ENCODE data around the gene ZNF813.

The ZNF813 gene

DNA sequence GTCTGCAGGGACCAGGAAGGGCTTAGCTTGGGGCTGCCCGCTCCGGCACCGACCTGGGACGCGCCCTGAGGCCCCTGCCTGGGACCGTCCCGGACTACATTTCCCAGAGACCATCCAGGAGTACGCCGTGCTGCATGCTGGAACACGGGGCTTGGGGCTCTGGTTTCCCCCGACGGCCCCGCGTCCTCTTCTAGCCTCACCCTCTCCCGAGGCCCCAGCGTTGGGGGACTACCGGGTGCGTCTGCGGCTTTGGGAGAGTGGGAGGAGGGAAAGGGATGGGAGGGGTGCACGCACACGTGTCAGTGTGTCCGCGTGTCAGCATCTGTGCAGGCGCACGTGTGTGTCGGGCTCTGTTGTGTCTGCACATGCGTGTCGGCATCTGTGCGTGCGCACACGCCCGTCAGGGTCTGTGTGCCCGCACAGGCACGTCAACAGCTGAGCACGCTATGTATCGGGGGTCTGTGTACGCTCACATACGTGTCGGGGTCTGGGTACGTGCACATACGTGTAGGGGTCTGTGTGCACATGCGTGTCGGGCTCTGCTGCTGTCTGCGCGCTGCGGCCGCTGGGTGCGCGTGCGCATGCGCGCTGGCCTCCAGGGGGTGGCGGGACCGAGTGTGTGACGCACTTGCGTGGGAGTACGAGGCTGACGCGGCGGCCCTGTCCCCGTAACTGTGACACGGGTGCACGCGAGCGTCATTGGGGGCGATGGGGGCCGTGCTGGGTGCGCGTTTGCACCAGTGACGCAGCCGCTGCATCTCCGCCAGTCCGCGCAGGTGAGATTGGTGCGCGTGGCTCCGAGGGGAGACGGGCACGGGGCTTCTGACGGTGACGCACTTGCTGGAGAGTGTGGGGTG is 70.2 kb downstream of the ZNF813 start, which contains the start of gene ZNF331:
Gene ZNF331 (plus strand): TSS at position 625 of the 857 bp plus-strand sequence. CDS start 31,232 bp downstream, outside the sequence.
- H3K36me3 ChIP-seq (ENCODE audit: control insufficient read depth, insufficient read depth, low read length): no peaks in the 10 kb centered on the region
- no peaks in the 10 kb centered on the region for H3K9me3 ChIP-seq (ENCODE audit: control insufficient read depth, low read length)
- H3K27me3 ChIP-seq (ENCODE audit: control insufficient read depth, insufficient read depth, low read length, poor library complexity, severe bottlenecking): no peaks in the 10 kb centered on the region
- peak within 1 kb of the TSS; percentile 70 for H3K4me3 ChIP-seq (ENCODE audit: insufficient read depth, low read depth, low read length)
- no peak within 1 kb of the TSS for H3K27ac ChIP-seq (ENCODE audit: insufficient read depth, low read depth, low read length, poor library complexity, severe bottlenecking)
- no peaks in the 10 kb centered on the region for H3K4me1 ChIP-seq (ENCODE audit: control insufficient read depth, insufficient read depth, low read length)
- WGBS, 2 experiments: 52 to 57% methylated on average over 81 of the region's 81 CpGs

DNA sequence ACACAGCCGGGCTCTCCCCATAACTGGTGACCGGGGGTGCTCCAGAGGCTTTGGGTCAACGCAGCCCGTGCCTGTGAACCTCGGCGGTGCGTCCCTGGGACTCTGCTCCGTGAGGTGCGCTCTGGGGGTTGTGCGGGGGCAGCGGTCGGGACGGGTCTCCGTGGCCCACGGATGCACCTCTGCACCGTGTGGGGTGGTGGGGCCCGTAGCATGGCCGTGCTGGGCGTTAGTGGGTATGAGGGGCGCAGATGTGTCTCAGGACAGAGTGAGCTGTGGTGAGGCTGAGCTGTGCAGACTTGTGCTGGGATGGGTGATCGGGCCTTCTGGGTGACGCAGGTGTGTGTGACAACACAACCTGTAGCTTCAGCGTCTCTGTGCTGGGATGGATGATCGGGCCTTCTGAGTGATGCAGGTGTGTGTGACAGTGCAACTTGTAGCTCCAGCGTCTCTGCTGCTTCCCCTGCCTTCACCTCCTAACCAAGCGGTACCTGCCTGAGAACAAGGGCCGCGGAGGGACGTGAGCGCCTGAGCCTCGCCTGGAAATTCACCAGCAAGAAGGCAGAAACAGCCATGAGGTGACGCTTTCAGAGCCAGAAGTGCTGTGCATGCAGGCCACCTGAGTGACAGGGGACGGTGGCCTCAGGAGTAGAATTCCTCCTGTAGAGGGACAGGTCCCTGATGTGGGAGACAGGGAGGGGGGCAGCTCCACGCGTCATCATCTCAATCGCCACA is 71.0 kb downstream of the ZNF813 start:
- H3K4me1 ChIP-seq (ENCODE audit: control insufficient read depth, insufficient read depth, low read length): no peaks in the 10 kb centered on the region
- WGBS, 2 experiments: 58 to 63% methylated on average over 36 of the region's 36 CpGs
- H3K36me3 ChIP-seq (ENCODE audit: control insufficient read depth, insufficient read depth, low read length): no peaks in the 10 kb centered on the region
- no peak overlapping the region for H3K27ac ChIP-seq (ENCODE audit: insufficient read depth, low read depth, low read length, poor library complexity, severe bottlenecking)
- H3K9me3 ChIP-seq (ENCODE audit: control insufficient read depth, low read length): no peaks in the 10 kb centered on the region
- H3K4me3 ChIP-seq (ENCODE audit: insufficient read depth, low read depth, low read length): peak overlapping the region; percentile 70
- H3K27me3 ChIP-seq (ENCODE audit: control insufficient read depth, insufficient read depth, low read length, poor library complexity, severe bottlenecking): no peaks in the 10 kb centered on the region

DNA sequence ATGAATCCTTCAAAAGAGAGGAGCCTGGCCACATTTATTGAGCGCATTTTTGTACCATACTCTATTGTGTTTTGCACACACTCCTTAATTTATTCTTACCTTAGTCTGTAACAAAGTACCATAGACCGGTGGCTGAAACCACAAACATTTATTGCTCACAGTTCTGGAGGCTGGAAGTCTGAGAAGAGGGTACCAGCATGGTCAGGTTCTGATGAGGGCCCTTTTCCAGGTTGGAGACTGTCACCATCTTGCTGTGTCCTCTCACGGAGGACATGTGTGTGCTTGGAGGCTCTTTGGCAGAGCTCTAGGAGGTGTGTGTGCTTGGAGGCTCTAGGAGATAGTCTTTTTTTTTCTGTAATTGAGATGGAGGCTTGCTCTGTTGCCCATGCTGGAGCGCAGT is 72.6 kb downstream of the ZNF813 start:
- no peaks in the 10 kb centered on the region for H3K27me3 ChIP-seq (ENCODE audit: control insufficient read depth, insufficient read depth, low read length, poor library complexity, severe bottlenecking)
- WGBS, 2 experiments: 60 to 61% methylated on average over 4 of the region's 4 CpGs
- no peak overlapping the region for H3K27ac ChIP-seq (ENCODE audit: insufficient read depth, low read depth, low read length, poor library complexity, severe bottlenecking)
- H3K36me3 ChIP-seq (ENCODE audit: control insufficient read depth, insufficient read depth, low read length): no peaks in the 10 kb centered on the region
- H3K4me1 ChIP-seq (ENCODE audit: control insufficient read depth, insufficient read depth, low read length): no peaks in the 10 kb centered on the region
- H3K9me3 ChIP-seq (ENCODE audit: control insufficient read depth, low read length): no peaks in the 10 kb centered on the region
- H3K4me3 ChIP-seq (ENCODE audit: insufficient read depth, low read depth, low read length): no peak overlapping the region

DNA sequence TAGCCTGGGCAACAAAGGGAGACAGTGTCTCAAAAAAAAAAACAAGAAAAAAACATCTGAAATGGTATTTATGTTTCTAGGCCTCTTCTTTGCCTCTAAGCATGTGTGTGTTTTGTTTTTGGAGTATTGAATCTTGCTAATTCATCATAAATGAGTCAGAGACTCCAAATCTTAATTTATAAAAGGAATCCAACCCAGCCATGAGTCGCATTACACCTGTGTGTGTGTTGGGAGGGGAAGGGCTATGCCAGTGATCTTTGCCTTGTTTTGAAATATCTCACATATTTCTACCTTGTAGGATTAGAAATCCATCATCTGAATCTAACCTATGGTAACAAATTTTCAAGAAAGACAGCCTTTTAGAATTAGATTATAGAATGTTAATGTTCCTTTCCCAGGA is 74.4 kb downstream of the ZNF813 start:
- Histone ChIP-seq H3K27me3 (ENCODE audit: control insufficient read depth, insufficient read depth, low read length, poor library complexity, severe bottlenecking) (no peaks in the 10 kb centered on the region), H3K27ac (ENCODE audit: insufficient read depth, low read depth, low read length, poor library complexity, severe bottlenecking) (no peak overlapping the region), H3K9me3 (ENCODE audit: control insufficient read depth, low read length) (no peaks in the 10 kb centered on the region), H3K4me1 (ENCODE audit: control insufficient read depth, insufficient read depth, low read length) (no peaks in the 10 kb centered on the region), H3K36me3 (ENCODE audit: control insufficient read depth, insufficient read depth, low read length) (no peaks in the 10 kb centered on the region), H3K4me3 (ENCODE audit: insufficient read depth, low read depth, low read length) (no peak overlapping the region)
- WGBS, 2 experiments: no CpG with 5 or more reads among the region's 1 CpG

DNA sequence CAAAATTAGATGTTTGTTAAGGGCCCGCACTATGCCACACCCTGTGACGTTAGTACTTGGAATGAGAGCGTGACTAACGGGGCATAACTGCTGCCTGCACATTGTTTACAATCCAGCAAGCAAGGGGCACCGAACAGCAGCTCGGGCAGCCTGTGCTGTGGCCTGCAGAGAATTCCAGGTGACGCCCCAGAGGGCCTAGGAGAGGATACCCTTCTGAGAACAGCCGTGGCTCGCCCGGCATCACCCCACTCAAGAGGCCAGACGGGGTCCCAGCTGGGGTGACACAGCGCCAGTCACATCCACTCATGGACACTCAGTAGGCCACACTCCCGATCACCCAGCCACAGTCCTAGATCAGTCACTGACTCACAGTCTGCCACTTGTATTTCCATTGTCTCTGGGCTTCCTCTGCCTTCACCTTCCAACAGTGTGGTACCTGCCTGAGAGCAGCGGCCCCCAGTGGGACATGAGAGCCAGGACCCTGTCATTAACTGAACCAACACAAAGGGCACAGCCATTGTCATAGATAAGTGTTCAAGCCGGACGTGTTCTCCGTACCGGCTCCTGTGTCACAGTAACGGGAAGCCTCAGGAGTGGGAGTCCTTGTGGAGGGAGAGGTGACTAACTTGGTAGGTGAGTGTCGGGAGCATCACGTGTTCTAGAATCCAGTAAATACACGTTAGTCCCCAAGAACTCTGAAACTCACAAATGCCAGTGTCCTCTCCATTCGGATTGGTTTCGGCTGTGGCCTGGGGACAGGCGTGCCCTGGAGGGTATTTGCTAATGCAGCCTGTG is 77.9 kb downstream of the ZNF813 start:
- 95% methylated on average over 25 of the region's 25 CpGs for WGBS, 2 experiments
- Histone ChIP-seq H3K27ac (ENCODE audit: insufficient read depth, low read depth, low read length, poor library complexity, severe bottlenecking) (no peak overlapping the region), H3K36me3 (ENCODE audit: control insufficient read depth, insufficient read depth, low read length) (no peaks in the 10 kb centered on the region)

More for the DNA sequence above, 77.9 kb downstream of the ZNF813 start:
- Histone ChIP-seq H3K4me1 (ENCODE audit: control insufficient read depth, insufficient read depth, low read length) (no peaks in the 10 kb centered on the region), H3K4me3 (ENCODE audit: insufficient read depth, low read depth, low read length) (no peak overlapping the region), H3K27me3 (ENCODE audit: control insufficient read depth, insufficient read depth, low read length, poor library complexity, severe bottlenecking) (no peaks in the 10 kb centered on the region), H3K9me3 (ENCODE audit: control insufficient read depth, low read length) (no peaks in the 10 kb centered on the region)

Measured in ectodermal cell (in vitro differentiated cells).